HCT116 (cell line): ENCODE data around the gene DCN. TPM values are rescaled to one million over a fixed set of nuclear protein-coding genes. Genes with fewer than 3 reads are reported as not detected.

Source experiments
- ATAC-seq: fragments of 200-7000 bp; cut with Tn5 transposase; 2 replicates; pipeline ENCODE4 v1.9.1; 2020; ENCODE audit warnings: mild to moderate bottlenecking, moderate library complexity
- BruUV-seq: library from RNA; stranded (reverse); fragments of 400-500 nt; replicated peaks from 2 replicates; lab custom pipeline; 2021; lab: Mats Ljungman, UMichigan
- CTCF ChIA-PET: fragments of 300-600 bp; sonication (Branson Sonifier 250); formaldehyde crosslinking; loops from one replicate; lab custom pipeline; 2021; ENCODE audit warnings: antibody characterized with exemption; lab: Charles Lee
- POLR2A ChIA-PET: fragments of 300-600, 350-600 bp; sonication (Branson Sonifier 250); formaldehyde crosslinking; loops from one replicate; lab custom pipeline; 2021; ENCODE audit warnings: antibody characterized with exemption; lab: Charles Lee
- RAD21 ChIA-PET, 2 experiments: fragments of 300-600 bp; sonication (Branson Sonifier 250); formaldehyde crosslinking; loops; one replicate each; lab custom pipeline; 2023; ENCODE audit warnings: low total read pairs in 2 of 2; ENCODE audit not compliant: uncharacterized antibody in 2 of 2, unreplicated experiment in 2 of 2, low non-redundant PET in 1 of 2; lab: Charles Lee
- DNase-seq: peaks from one replicate; pipeline ENCODE4 v3.0.0-alpha.2; 2010; ENCODE audit warnings: low read depth, low spot score
- H2AFZ ChIP-seq: fragments of 200-600 bp; shearing (Covaris generic), sonication (generic); 2 replicates; pipeline ENCODE4 v1.6.1; 2017; ENCODE audit warnings: low read depth, mixed run types, mixed read lengths, antibody characterized with exemption, low read length; ENCODE audit not compliant: poor library complexity, severe bottlenecking
- H3K27ac ChIP-seq: 2 replicates; pipeline ENCODE4 v1.5.1; 2012; ENCODE audit warnings: low read depth, low read length
- H3K27me3 ChIP-seq: fragments of 200-600 bp; sonication (generic); 2 replicates; pipeline ENCODE4 v1.6.1; 2016; ENCODE audit warnings: mixed run types, low read length, mixed read lengths; ENCODE audit not compliant: insufficient read depth
- H3K36me3 ChIP-seq, 2 experiments: fragments of 200-500 bp in 1 of 2; fragments of 200-600 bp in 1 of 2; sonication (Bioruptor generic) in 1 of 2; sonication (generic) in 1 of 2; 2 replicates each; pipeline versions ENCODE4 v1.5.1 to v1.6.1; 2014 to 2016; ENCODE audit warnings: low read length in 2 of 2, inconsistent platforms in 1 of 2, mixed read lengths in 1 of 2, mixed run types in 1 of 2; ENCODE audit not compliant: insufficient read depth in 2 of 2, control insufficient read depth in 1 of 2
- H3K4me1 ChIP-seq, 2 experiments: fragments of 200-600 bp in 1 of 2; sonication (generic) in 1 of 2; 2 replicates each; pipeline versions ENCODE4 v1.5.1 to v1.6.1; 2012 to 2017; ENCODE audit warnings: low read length in 2 of 2, inconsistent platforms in 1 of 2, mild to moderate bottlenecking in 1 of 2, mixed read lengths in 1 of 2, mixed run types in 1 of 2, moderate library complexity in 1 of 2; ENCODE audit not compliant: insufficient read depth in 2 of 2, control insufficient read depth in 1 of 2
- H3K4me2 ChIP-seq: fragments of 200-600 bp; sonication (generic); 2 replicates; pipeline ENCODE4 v1.6.1; 2017; ENCODE audit warnings: mixed run types, low read length, mixed read lengths
- H3K4me3 ChIP-seq, 2 experiments: fragments of 200-600 bp in 1 of 2; sonication (generic) in 1 of 2; replicated peaks in 1 of 2; 2 replicates each; pipeline ENCODE4 v1.5.1; 2011 to 2016; ENCODE audit warnings: low read length in 2 of 2, control low read depth in 1 of 2, low read depth in 1 of 2, mild to moderate bottlenecking in 1 of 2, mixed read lengths in 1 of 2, mixed run types in 1 of 2
- H3K79me2 ChIP-seq: fragments of 200-600 bp; sonication (generic); 2 replicates; pipeline ENCODE4 v1.6.1; 2017; ENCODE audit warnings: mild to moderate bottlenecking, mixed run types, low read length, moderate library complexity, mixed read lengths; ENCODE audit not compliant: insufficient read depth
- H3K9ac ChIP-seq: fragments of 200-600 bp; sonication (generic); 2 replicates; pipeline ENCODE4 v1.6.1; 2016; ENCODE audit warnings: low read length, mixed read lengths
- H3K9me2 ChIP-seq: fragments of 200-600 bp; sonication (generic), shearing (Covaris generic); 2 replicates; pipeline ENCODE4 v1.6.1; 2017; ENCODE audit warnings: mixed run types, mild to moderate bottlenecking, moderate library complexity; ENCODE audit not compliant: insufficient read depth
- H3K9me3 ChIP-seq, 2 experiments: fragments of 200-500 bp in 1 of 2; fragments of 200-600 bp in 1 of 2; sonication (Bioruptor generic) in 1 of 2; sonication (generic) in 1 of 2; 2 replicates each; pipeline ENCODE4 v1.6.1; 2014 to 2017; ENCODE audit warnings: low read length in 2 of 2, mixed read lengths in 2 of 2, inconsistent platforms in 1 of 2, low read depth in 1 of 2, mild to moderate bottlenecking in 1 of 2, mixed run types in 1 of 2, moderate library complexity in 1 of 2; ENCODE audit not compliant: control insufficient read depth in 1 of 2, insufficient read depth in 1 of 2
- H4K20me1 ChIP-seq: fragments of 200-600 bp; sonication (generic), shearing (Covaris generic); 2 replicates; pipeline ENCODE4 v1.6.1; 2017; ENCODE audit warnings: mixed run types, mild to moderate bottlenecking, moderate library complexity; ENCODE audit not compliant: insufficient read depth
- CBX3 ChIP-seq: IDR thresholded peaks from 2 replicates; pipeline ENCODE4 v1.6.1; 2012; ENCODE audit warnings: low read depth
- CEBPB ChIP-seq: IDR thresholded peaks from 2 replicates; pipeline ENCODE4 v1.6.1; 2012; ENCODE audit warnings: low read depth
- ELF1 ChIP-seq: IDR thresholded peaks from 2 replicates; pipeline ENCODE4 v1.6.1; 2012; ENCODE audit warnings: low read depth, borderline replicate concordance
- EZH2phosphoT487 ChIP-seq: fragments of 200-600 bp; IDR thresholded peaks from 2 replicates; pipeline ENCODE4 v1.6.1; 2018; ENCODE audit warnings: antibody characterized with exemption, borderline replicate concordance
- FOSL1 ChIP-seq: IDR thresholded peaks from 2 replicates; pipeline ENCODE4 v1.6.1; 2012; ENCODE audit warnings: low read depth
- JUND ChIP-seq: IDR thresholded peaks from 2 replicates; pipeline ENCODE4 v1.6.1; 2012
- POLR2AphosphoS5 ChIP-seq: IDR thresholded peaks from 2 replicates; pipeline ENCODE4 v1.6.1; 2011; ENCODE audit warnings: mild to moderate bottlenecking, low read depth, low read length, moderate library complexity
- RAD21 ChIP-seq: IDR thresholded peaks from 2 replicates; pipeline ENCODE4 v1.6.1; 2012; ENCODE audit warnings: low read depth, mild to moderate bottlenecking
- SIN3A ChIP-seq: IDR thresholded peaks from 2 replicates; pipeline ENCODE4 v1.6.1; 2012; ENCODE audit warnings: low read depth
- SRF ChIP-seq: IDR thresholded peaks from 2 replicates; pipeline ENCODE4 v1.6.1; 2012; ENCODE audit warnings: low read depth
- YY1 ChIP-seq: IDR thresholded peaks from 2 replicates; pipeline ENCODE4 v1.6.1; 2011; ENCODE audit warnings: low read length, low read depth, moderate library complexity, mild to moderate bottlenecking; ENCODE audit not compliant: insufficient replicate concordance; ENCODE audit errors: extremely low read depth
- ZFX ChIP-seq: fragments of 450-650 bp; IDR thresholded peaks from 2 replicates; pipeline ENCODE4 v1.6.1; 2017
- ZNF274 ChIP-seq: fragments of 200-500 bp; sonication (Bioruptor generic); IDR thresholded peaks from 2 replicates; pipeline ENCODE4 v1.6.1; 2014; ENCODE audit warnings: mild to moderate bottlenecking, low read depth, low read length, inconsistent platforms
- intact Hi-C: fragments of 100-400 bp; cut with micrococcal nuclease; formaldehyde crosslinking; loops from 2 replicates; pipeline ENCODE4 v1.10.0; 2022
- total RNA-seq: library from RNA; stranded (reverse); gene quantifications from one replicate; pipeline ENCODE4 v1.2.1, GENCODE V29; 2021; ENCODE audit not compliant: unreplicated experiment
- TF ChIP-seq, protein P1 (sequence below): IDR thresholded peaks from 2 replicates; pipeline ENCODE4 v1.6.1; 2012
- TF ChIP-seq, protein P2 (sequence below): IDR thresholded peaks from 2 replicates; pipeline ENCODE4 v1.6.1; 2011; ENCODE audit warnings: mild to moderate bottlenecking, low read length, moderate library complexity; ENCODE audit not compliant: insufficient replicate concordance; ENCODE audit errors: extremely low read depth

Gene DCN
- total RNA-seq, 1 experiment from 2014 or later = 3.6 TPM

- ChIA-PET POLR2A (no interaction called here), RAD21 (no interaction called here), CTCF (no interaction called here)
- H4K20me1 ChIP-seq = no peaks in the 10 kb centered on the region
- no peak overlapping the region for H3K27ac ChIP-seq
- no peak overlapping the region for H3K4me3 ChIP-seq
- ATAC-seq = no peak
- H3K9me3 ChIP-seq = no peaks in the 10 kb centered on the region
- intact Hi-C loops = no loop called here
- no peak for TF ChIP-seq SIN3A
- TF ChIP-seq SRF = no peak
- no peak for TF ChIP-seq POLR2AphosphoS5
- TF ChIP-seq, protein P1, sequence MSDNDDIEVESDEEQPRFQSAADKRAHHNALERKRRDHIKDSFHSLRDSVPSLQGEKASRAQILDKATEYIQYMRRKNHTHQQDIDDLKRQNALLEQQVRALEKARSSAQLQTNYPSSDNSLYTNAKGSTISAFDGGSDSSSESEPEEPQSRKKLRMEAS = no peak
- no peak for TF ChIP-seq JUND
- no peak for TF ChIP-seq FOSL1
- no peak for TF ChIP-seq ZFX
- TF ChIP-seq CBX3 = no peak
- TF ChIP-seq, protein P2, sequence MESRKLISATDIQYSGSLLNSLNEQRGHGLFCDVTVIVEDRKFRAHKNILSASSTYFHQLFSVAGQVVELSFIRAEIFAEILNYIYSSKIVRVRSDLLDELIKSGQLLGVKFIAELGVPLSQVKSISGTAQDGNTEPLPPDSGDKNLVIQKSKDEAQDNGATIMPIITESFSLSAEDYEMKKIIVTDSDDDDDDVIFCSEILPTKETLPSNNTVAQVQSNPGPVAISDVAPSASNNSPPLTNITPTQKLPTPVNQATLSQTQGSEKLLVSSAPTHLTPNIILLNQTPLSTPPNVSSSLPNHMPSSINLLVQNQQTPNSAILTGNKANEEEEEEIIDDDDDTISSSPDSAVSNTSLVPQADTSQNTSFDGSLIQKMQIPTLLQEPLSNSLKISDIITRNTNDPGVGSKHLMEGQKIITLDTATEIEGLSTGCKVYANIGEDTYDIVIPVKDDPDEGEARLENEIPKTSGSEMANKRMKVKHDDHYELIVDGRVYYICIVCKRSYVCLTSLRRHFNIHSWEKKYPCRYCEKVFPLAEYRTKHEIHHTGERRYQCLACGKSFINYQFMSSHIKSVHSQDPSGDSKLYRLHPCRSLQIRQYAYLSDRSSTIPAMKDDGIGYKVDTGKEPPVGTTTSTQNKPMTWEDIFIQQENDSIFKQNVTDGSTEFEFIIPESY = no peak
- TF ChIP-seq EZH2phosphoT487 = no peak
- TF ChIP-seq YY1 = no peak
- TF ChIP-seq ELF1 = no peak
- TF ChIP-seq CEBPB = no peak
- no peak for TF ChIP-seq RAD21
- no peak for TF ChIP-seq ZNF274
- TF ChIP-seq, all 23 proteins: peak for 0
- no peaks in the 10 kb centered on the region for H3K79me2 ChIP-seq
- no peak for DNase-seq
- BruUV-seq = no TSS peak
- no peaks in the 10 kb centered on the region for H3K9me2 ChIP-seq
- H2AFZ ChIP-seq = no peak overlapping the region
- no peak overlapping the region for H3K9ac ChIP-seq
- H3K27me3 ChIP-seq = no peaks in the 10 kb centered on the region
- H3K36me3 ChIP-seq = no peaks in the 10 kb centered on the region
- H3K4me2 ChIP-seq = no peak overlapping the region
- H3K4me1 ChIP-seq = no peaks in the 10 kb centered on the region
Observed at GRCh38 chr12:91185421-91185820, 2.8 kb upstream of the DCN start.
